ENCODE measurements around the gene GJD2.

Gene GJD2

DNA sequence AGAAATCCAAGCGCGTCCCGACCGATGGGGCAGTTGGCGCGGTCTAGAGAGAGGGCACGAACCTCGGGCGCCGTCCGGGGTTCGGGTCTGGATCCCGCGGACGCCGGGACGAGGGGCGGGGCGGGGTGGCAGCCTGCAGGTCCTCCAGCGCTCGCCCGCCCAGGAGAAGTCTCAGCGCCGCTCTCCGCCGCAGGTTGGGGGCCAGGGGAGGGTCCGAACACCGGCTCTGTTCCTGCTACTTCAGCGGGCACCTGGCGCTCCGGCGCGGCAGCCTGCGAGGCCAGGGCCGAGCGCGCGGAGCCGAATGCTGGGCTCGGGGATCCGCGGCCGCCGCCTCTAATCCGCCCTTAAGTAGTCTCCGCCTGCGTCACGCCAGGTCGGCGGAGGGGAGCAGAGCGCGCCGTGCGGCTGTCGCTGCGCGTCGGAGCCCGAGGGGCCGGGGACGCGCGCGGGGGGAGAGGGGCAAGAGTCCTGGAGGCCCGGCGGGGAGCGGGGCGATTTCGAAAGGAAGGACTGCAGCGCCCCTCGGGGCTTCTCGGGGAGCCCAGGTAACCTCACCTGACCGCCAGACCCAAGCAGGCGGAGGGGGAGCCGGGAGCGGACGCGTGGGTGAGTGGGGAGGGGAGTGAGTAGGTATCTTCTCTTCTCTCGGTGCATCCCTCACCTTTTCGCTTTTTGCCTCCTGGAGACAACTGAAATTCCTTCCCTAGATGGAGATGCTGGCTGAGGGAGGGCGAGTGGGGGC, at the start of gene GJD2:
TSS of gene GJD2 (minus strand) at position 325 of the 745 bp plus-strand sequence. CDS start 510 bp downstream, outside the sequence.
- DNase-seq (ENCODE audit: low read depth) = no peak

DNA sequence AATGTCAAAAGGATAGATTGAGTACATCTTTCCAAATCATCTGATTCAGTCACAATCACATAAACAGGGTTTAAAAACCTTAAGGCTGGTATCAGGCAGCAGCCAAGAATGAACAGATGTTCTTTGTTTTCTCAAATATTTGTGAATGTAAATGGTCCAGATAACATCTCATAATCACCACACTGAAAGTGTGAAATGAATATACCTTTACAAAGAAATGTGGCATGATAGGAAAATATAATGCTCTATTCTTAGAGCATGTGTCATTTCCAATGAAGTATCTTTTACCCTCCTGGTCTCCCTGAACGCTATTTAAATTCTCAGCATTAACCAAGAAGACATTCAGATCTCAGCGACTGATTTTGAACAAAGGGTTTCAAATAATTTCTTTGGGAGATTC, 49.3 kb upstream of the GJD2 start:
- no peak for DNase-seq (ENCODE audit: low read depth)

DNA sequence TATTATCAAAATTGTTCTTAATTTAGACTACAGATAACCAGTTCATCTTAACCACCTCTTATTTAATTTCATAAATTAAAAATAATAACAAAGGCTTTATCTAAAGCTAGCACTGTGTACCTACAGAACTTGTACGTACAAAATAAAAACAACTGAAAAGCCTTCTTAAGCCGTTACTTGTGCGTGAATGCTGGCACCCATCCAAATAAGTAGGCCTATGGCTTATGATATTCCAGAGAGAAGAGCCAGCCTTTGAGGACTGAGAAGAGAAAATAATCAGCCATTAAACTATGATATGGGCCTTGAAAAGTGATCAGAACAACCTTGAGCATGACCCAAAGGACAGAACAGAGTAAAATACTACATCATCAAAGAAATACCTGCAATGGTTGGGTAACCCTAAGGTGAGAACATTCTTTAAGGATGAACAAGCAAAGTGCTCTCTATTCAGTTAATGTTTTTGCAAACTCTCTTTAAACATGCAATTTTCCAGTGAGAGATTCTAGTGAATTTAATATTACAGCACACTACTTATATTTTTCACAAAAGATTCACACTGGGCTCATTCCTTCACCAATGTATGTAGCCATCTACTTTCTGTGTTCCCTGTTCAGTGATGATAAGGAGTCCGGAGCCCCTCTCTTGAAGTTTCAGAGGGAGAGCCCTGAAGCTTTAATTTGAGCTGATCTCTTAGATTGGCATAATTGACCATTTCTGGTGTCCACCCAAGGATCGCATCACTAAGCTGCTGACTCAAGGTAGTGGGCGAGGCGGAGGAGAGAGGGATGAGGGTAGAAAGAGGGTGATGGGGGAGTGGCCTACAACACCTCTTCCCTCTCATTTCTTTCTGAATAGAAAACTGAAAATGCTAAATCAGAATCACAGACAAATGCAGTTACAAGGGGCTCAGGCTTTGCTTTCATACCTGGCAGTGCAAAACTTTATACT, 48.3 kb upstream of the GJD2 start:
- DNase-seq (ENCODE audit: low read depth) = no peak

DNA sequence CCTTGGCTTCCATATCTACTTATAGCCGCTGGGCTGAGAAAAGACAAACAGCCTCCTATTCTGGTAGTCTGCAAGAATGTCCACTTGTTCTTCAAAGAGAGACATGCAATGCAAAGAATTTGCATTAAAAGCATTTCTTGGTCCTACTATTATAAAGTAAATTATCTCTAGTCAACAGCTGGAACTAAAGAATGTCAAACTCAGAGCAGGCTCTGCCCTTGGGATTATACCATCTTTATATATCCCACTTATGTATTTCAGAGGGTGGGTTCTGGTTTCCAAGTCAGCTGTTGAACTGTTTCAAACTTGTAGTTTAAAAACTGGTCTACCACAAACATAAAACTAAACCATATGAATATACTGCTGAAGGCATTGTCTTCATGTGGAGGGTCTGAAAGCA, 47.6 kb upstream of the GJD2 start:
- no peak for DNase-seq (ENCODE audit: low read depth)

DNA sequence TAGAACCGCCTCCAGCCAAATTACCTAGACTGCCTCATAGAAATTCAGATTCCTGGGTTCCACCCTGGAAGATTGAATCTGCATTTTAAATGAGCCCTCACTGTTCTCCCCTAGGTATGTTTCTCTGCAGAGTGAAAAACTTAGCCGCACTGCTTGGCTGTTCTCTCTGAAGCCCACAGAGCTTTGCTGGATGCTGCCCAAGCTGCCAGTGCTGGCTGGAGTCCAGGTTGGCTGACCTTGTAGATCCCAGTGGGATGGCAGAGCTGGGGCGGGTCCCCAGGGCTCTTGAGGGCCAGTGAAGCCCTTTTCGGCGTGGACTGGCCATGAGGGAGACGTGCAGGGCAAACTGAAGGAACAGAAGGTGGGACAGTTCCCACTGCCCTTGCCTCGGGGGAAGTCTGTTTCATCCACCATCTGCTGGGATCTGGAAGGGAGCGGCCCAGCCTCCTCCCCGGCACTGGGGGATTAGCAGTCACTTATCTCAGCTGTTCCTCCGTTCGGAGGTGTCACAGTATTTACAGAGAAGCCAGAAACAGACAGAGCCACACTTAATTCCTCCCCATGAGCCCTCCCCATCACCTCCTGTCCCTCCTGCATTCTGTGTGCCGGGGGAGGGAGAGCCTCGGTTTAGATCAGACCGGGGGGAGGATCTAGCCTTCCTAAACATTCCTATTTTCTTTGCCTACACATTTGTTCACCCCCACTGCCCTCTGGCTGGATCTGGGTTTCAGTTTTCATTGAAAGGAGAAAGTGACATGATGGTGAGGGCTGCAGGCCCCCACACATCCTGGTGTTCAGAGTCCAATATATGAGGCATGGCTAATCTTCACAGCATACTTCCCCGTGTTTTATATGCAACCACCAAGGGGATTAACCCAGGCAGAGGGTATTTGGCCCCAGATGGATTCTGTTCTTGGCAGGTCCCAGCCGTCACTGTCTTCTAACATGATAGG, 44.6 kb upstream of the GJD2 start:
- no peak for DNase-seq (ENCODE audit: low read depth)

DNA sequence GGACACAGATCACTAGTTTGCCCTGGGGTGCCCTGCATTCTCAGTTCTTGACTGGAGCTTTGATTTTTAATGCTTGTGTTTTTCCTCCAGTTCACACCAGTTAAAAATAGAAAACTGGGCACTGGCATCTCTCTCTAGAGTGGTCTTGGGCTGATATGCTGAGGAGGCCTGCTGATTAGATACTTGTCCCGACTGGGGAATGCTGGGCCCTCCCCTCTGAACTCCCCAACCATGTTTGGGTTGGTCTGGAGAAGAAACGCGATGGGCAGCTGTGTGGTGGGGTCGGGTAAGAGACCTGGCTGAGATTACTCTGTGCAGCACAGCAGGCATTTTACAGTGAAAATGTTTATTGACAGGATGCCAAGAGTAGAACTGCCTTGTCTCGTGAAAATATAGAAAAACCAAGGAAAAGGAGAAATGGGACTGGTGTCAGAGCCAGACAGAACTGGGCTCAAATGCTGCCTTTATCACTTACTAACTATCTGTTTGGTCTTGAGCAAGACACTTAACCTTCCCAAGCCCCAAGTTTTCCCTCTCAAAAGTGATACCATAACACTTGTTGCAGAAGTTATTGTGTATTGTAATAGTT, 42.1 kb upstream of the GJD2 start:
- no peak for DNase-seq (ENCODE audit: low read depth)

DNA sequence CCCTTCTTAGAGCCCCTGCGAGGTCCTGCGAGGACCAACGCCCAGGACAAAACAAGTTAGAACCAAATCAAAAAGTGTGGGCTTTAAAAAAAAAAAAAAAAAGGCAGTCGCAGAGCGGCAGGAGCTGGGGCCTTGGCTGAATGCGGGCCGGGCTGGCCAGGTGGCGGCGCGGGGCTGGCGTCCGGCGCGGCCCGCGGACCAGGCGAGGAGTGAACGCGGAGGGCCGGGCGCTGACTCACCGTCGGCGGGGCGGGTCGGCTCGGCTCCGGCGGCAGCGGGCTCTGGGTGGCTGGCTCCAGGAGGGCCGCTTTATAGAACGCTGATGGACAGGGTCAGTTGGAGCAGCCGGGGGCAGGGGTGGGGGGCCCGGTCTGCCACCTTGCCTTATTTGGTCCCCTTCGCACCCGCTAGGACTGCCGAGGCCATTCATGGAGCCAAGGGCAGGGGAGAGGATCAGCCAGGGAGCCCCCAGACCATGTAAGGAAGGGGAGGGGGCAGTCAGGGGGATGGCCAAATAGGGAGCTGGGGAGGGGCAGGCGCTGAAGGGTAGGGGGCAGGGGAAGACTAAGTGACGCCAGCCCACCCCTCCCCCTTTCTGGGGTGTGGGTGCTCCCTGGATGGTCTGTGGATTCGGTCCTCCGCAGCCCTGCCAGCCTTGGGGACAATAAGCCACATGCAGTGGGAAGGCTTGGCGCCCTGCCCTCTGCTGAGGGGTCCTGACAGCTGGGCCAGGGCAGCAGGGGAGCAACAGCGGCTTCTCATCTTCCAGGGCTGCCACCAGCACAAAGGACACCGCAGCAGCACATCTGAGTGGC, 40.7 kb upstream of the GJD2 start, which contains the start of gene ACTC1:
TSS of gene ACTC1 (minus strand) at position 283 of the 815 bp plus-strand sequence. CDS start 741 bp downstream, outside the sequence.
- DNase-seq (ENCODE audit: low read depth) = no peak

DNA sequence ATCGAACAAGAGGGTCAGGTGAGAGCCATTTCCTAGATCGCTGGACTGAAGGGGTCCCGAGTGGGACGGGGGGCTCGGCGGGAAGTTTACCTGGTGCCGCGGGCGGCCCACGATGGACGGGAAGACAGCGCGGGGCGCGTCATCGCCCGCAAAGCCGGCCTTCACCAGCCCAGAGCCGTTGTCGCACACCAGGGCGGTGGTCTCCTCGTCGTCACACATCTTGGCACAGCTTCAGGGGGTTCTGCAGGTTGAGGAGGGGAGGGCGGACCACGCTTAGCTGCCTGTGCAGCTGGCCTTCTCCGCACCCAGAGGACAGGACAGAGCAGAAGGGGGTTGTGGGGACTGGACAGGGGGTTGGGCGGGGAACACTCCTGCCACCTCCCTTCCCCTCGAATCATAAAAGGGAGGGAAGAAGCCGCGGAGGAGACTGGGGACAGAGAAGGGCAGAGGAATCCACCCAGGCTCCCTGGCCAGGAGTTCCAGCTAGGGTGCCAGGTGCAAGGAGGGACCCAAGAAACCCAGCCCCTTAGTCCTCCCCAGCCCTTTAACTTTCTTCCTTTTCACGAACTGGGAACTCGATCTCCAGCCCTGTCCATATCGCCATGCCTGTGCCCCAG, 39.9 kb upstream of the GJD2 start:
- no peak for DNase-seq (ENCODE audit: low read depth)

DNA sequence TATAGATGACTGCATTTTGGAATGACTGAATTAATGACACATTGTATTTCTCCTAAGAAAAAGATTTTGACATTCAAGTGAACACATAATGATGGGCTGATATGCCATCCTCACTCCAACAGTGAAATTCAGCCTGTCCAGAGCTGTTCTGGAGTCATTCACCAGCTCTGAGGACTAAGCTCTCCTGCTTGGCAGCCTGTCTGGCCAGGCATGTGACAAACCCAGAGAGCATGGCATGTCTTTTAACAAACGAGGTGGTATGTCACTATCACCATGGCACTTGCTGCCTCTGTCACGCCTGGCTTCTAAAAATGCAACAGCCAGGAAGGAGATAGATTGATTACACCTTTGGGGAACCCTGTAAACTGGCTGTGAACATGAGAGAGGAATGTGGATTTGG, 39.1 kb upstream of the GJD2 start:
- DNase-seq (ENCODE audit: low read depth) = no peak

DNA sequence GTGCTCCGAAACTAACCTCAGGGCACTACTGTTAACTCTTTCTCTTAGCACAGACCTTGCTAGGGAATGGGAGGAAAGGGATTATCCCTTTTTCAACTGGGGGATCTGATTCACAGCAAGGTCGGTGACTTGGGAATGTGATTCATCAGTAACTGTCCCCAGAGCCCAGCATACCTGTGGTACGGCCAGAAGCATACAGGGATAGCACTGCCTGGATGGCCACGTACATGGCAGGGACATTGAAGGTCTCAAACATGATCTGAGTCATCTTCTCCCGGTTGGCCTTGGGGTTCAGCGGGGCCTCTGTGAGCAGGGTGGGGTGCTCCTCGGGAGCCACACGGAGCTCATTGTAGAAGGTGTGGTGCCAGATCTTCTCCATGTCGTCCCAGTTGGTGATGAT, 38.3 kb upstream of the GJD2 start:
- no peak for DNase-seq (ENCODE audit: low read depth)

DNA sequence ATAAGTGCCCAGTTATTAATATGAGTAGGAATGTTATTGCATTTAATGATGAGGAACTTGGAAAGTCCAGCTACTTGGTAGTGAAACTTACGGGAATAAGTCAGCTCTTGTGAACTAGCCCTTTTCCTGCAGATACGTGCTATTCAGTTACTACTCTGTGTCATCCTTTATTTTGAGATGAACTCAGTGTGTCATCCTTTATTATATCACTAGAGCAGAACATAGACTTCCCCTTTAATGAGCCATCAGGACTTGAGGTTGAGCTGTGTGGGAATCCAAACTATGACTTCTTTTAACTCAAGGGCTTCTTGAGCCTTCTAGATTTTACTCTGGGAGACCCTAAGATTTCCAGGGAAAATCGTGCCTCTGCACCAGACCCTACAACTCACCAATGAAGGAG, 36.9 kb upstream of the GJD2 start:
- no peak for DNase-seq (ENCODE audit: low read depth)

DNA sequence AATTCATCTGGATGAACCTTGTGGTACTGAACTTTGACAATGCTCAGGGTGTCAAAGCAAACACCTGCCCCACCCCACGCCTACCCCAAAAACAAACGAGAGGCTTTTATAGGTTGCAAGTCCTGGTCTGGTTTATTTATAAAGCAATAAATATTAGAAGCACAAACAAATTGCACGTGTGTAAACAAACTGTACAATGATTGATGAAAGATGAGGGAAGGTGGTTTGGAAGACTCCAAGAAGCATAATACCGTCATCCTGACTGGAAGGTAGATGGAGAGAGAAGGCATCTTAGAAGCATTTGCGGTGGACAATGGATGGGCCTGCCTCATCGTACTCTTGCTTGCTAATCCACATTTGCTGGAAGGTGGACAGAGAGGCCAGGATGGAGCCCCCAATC, 35.3 kb upstream of the GJD2 start:
- no peak for DNase-seq (ENCODE audit: low read depth)

DNA sequence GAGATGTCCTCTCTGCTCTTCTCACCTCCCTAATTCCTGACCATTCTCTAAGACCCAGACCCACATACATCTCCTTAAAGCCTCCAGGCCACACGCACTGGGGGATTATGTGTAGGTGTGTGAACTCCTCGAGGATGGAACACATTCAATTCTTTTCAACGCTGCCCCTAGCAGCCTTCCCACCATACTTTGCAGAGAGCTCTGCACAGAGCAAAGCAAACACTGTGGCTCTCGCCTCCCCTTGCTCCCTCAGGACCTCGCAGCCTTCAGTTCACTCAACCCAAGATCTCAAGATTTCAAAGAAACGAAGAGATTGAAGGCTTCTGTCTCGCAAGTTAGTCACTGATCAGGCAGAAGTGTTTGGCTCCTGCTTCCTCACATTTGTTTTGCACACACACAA, 34.5 kb upstream of the GJD2 start:
- no peak for DNase-seq (ENCODE audit: low read depth)

DNA sequence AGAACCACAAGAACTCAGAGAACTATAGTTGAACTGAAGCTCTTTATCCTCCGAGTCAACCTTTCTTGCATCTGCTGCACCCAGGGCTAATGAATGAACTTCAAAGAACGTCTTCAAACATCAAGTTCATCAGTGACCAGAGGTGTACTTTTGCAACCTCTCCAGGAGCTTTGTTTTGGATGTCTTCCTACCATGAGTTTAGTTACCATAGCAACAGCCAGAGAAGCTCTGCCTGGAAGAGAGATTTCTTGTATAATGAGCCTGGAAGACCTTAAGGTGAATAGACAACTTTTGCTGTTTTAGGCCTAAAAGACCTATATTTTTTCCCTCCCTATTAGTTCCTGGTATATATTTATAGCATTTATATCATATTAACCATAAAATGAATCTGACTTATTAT, 31.4 kb upstream of the GJD2 start:
- DNase-seq (ENCODE audit: low read depth) = no peak

DNA sequence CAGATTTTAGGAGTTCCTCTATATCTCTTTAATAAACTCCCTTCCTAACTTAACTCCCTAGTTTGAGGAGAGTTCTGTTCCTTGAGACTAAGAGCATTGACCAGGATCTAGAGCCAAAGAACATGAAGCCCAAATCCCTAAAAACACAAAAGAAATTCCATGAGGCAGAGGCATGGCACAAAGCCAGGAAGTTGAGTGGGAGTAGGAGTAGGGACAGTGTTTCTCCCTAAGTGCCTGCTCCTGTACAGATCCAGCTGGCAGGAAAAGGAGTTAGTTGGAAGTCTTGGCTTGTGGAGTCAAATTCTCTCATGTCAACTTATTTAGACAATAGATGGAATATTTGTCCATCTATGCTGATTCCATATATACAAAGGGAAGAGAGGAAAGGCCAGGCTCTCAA, 29.2 kb upstream of the GJD2 start:
- DNase-seq (ENCODE audit: low read depth) = no peak

DNA sequence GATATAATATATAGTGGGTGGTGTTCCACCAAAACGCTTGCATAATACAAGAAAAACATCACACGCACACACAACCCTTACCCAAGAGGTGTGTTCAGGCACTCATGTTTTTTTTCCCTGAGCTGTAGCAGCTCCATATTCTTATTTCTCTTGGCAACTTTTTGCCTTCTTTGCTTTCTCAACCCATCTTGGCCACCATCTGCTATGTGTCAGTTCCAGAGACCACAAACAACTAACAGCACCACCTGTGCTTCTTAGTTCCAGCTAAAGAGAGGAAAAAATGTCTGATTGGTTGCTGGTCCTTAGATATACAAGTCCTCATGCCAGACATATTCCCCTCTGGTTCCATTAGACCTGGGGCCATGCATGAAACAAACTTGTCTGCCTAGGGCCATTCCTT, 28.6 kb upstream of the GJD2 start:
- DNase-seq (ENCODE audit: low read depth) = no peak

DNA sequence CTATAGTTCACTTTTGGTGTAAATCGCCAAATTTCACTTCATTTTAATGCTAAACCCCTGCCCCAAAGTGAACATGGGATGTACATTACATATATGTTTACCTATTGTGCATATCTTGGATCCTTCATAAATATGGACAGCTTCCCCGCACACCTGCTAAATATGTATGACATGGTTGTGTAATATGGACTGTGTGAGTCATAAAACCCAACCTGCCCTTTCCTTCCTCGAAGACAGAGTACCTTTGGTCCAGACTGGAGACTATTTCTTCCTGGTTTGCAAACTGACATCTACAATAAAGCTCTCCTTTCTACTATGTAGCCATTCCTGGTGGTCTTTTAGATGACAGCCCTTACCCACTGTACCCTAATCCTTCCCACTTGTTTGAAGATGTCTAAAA, 28.1 kb upstream of the GJD2 start:
- DNase-seq (ENCODE audit: low read depth) = no peak

DNA sequence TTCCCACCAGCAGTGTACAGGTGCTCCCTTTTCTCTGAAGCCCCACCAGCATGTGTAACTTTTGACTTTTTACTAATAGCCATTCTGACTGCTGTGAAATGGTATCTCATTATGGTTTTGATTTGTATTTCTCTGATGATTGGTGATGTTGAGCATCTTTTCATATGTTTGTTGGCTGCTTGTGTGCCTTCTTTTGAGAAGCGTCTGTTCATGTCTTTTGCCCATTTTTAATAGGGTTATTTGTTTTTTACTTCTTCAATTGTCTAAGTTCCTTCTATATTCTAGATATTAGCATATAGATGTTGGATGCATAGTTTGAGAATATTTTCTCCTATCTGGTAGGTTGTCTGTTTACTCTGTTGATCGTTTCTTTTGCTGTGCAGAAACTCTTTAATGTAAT, 25.9 kb upstream of the GJD2 start:
- no peak for DNase-seq (ENCODE audit: low read depth)

DNA sequence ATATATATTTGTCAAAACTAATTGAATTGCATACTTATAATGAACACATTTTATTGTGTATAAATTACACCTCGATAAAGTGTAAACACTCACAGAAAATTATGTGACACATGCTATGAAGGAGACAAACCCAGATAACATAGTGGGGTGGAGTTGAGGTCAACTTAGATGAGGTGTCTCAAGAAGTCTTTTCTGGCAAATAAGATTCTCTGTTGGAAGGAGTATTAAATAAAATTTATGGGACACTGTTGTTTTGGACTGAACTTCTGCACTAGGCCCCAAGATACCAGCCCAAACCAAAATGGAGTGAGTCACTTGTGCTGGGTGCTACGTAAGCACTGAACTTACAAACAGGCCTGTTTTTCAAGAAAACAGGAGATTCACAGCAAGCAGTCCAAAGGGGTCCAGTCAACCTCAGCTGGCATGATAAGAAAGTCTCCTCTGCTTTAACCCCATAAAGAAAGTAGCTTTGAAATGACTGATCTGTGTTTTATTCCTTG, 21.9 kb upstream of the GJD2 start:
- no peak for DNase-seq (ENCODE audit: low read depth)

DNA sequence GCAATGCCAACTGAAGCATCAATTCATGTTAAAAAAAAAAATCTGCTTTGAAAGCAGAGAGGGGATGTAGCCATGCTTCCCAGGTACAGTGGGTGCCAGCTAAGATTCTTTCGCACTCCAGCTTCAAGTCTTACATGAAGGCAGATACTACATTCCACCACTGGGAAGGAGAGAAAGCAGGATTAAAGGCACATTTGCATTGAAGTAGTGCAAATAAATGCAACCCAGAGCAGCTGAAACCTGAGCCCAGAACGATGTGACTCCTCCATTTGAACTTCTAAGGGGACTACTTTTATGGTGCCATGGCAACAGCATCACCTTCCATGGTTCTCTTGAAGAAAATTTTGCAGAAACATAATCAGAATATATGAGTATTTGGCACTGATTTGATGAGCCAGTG, 19.1 kb upstream of the GJD2 start:
- no peak for DNase-seq (ENCODE audit: low read depth)

All from activated T-helper 9 cell treated with anti-CD3 and anti-CD28 coated beads, Interleukin-2, amount 50 U/mL, for 16 hours (primary cell).